Measurements from ENCODE around the gene CHD1.

DNA sequence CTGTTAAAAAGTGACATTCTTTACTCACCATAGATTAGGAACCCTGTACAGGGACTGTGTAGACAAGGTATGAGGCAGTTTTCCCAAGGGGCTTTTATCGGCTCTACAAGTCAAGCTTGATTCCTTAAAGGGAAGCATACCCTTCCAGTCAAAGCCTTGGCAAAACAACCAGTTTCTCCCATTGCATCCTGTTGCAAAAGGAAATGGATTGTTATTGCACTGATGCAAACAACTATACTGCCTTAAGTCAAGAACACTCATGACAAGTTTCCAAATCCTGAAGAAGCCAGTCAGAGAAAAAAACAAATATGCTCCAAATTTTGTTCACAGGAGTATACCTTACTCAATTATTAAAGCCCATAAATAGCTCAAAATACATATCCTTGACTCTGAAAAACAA lies 87.9 kb downstream of the CHD1 start:
- TF ChIP-seq, protein P1, sequence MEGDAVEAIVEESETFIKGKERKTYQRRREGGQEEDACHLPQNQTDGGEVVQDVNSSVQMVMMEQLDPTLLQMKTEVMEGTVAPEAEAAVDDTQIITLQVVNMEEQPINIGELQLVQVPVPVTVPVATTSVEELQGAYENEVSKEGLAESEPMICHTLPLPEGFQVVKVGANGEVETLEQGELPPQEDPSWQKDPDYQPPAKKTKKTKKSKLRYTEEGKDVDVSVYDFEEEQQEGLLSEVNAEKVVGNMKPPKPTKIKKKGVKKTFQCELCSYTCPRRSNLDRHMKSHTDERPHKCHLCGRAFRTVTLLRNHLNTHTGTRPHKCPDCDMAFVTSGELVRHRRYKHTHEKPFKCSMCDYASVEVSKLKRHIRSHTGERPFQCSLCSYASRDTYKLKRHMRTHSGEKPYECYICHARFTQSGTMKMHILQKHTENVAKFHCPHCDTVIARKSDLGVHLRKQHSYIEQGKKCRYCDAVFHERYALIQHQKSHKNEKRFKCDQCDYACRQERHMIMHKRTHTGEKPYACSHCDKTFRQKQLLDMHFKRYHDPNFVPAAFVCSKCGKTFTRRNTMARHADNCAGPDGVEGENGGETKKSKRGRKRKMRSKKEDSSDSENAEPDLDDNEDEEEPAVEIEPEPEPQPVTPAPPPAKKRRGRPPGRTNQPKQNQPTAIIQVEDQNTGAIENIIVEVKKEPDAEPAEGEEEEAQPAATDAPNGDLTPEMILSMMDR (IDR thresholded peaks at IDR 0.05), result no peak
- TF ChIP-seq POLR2AphosphoS5 (IDR thresholded peaks at IDR 0.05), result no peak

Data from breast epithelium (tissue), 3 donors.